Measurements from ENCODE around the gene KIF18B.

The KIF18B gene

DNA sequence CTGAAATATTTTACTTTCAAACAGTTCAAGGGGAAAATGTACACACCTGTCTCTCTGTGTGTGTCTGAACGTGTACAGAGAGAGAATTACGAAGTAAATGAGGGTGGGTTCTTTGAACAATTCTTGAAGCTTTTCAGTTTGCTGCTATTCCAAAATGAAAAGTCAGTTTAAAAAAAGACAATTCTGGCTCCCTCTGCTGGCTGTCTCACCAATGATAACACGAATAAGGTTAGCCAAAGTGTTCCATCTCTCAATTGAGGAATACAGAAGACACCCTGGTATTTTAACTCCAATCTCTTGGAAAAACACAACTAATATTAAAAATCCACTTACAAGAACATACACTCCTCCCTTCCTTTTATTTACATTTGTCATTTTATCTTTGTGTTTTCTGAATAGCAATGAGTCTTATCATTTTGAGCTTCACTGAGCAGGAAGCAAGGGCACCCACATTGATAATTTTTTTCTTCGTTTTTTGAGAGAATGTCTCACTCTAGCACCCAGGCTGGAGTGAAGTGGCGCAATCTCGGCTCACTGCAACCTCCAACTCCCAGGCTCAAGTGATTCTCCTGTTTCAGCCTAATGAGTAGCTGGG is 68.8 kb downstream of the KIF18B start:
- ChIA-PET POLR2A (no interaction called here), CTCF (interaction anchor here (0.9 to 4.0 kb wide), 15 partner anchors 8 to 144 kb away, joined by 3 to 36 read pairs (median 4); partner anchors contain the start of gene EFTUD2)
- 70% methylated on average over 4 of the region's 6 CpGs for WGBS (ENCODE audit: insufficient coverage)
- DNase-seq: peak; percentile 30 to 60 (median 51)
- Histone ChIP-seq H3K36me3 (ENCODE audit: control insufficient read depth in 4 of 4, insufficient read depth in 4 of 4, low read length in 3 of 4) (peaks cover 31 to 88% (median 55%) of the 10 kb centered on the region in 4 experiments), H3K9me3 (ENCODE audit: control extremely low read depth in 1 of 5, control insufficient read depth in 4 of 5, insufficient read depth in 2 of 5, low read depth in 1 of 5, low read length in 4 of 5) (no peaks in the 10 kb centered on the region), H3K4me1 (ENCODE audit: control extremely low read depth in 1 of 4, control insufficient read depth in 4 of 4, insufficient read depth in 4 of 4, low read length in 3 of 4) (no peaks in the 10 kb centered on the region), H3K4me3 (ENCODE audit: control insufficient read depth in 1 of 7, extremely low read depth in 1 of 7, insufficient read depth in 4 of 7, low read depth in 2 of 7, low read length in 6 of 7) (no peak overlapping the region), H3K27ac (ENCODE audit: insufficient read depth in 1 of 2, low read depth in 1 of 2, low read length in 2 of 2, poor library complexity in 1 of 2, severe bottlenecking in 2 of 2) (no peak overlapping the region), H3K27me3 (replicated peaks in 2 of 5; ENCODE audit: control insufficient read depth in 4 of 5, insufficient read depth in 5 of 5, low read length in 4 of 5) (no peaks in the 10 kb centered on the region)

DNA sequence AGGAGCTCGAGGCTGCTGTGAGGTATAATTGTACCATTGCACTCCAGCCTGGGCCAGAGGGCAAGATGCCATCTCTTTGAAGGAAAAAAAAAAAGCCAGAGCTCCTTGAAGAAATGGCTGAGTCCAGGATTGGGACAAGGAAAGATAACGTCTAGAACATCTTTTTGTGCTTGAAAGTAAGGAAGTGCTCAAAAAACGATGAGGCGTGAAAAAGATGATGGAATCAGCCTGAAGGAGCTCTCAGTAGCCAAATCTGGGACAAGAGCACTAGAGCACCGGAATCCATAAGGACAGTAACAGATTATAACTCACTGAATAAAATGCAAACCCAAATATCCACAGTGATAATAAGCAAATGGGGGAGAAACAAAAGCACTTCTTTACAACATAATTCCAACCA is 70.5 kb downstream of the KIF18B start:
- Histone ChIP-seq H3K27me3 (replicated peaks in 2 of 5; ENCODE audit: control insufficient read depth in 4 of 5, insufficient read depth in 5 of 5, low read length in 4 of 5) (no peaks in the 10 kb centered on the region), H3K36me3 (ENCODE audit: control insufficient read depth in 4 of 4, insufficient read depth in 4 of 4, low read length in 3 of 4) (peaks cover 22 to 80% (median 54%) of the 10 kb centered on the region in 4 experiments), H3K4me1 (ENCODE audit: control extremely low read depth in 1 of 4, control insufficient read depth in 4 of 4, insufficient read depth in 4 of 4, low read length in 3 of 4) (no peaks in the 10 kb centered on the region), H3K27ac (ENCODE audit: insufficient read depth in 1 of 2, low read depth in 1 of 2, low read length in 2 of 2, poor library complexity in 1 of 2, severe bottlenecking in 2 of 2) (no peak overlapping the region), H3K4me3 (ENCODE audit: control insufficient read depth in 1 of 7, extremely low read depth in 1 of 7, insufficient read depth in 4 of 7, low read depth in 2 of 7, low read length in 6 of 7) (no peak overlapping the region), H3K9me3 (ENCODE audit: control extremely low read depth in 1 of 5, control insufficient read depth in 4 of 5, insufficient read depth in 2 of 5, low read depth in 1 of 5, low read length in 4 of 5) (no peaks in the 10 kb centered on the region)
- ChIA-PET CTCF (interaction anchor here (1.1 to 4.0 kb wide), 4 partner anchors 10 to 145 kb away, joined by 3 to 36 read pairs (median 6); no protein-coding TSS in a partner anchor), POLR2A (no interaction called here)
- 89% methylated on average over 4 of the region's 5 CpGs for WGBS (ENCODE audit: insufficient coverage)
- no peak for DNase-seq

DNA sequence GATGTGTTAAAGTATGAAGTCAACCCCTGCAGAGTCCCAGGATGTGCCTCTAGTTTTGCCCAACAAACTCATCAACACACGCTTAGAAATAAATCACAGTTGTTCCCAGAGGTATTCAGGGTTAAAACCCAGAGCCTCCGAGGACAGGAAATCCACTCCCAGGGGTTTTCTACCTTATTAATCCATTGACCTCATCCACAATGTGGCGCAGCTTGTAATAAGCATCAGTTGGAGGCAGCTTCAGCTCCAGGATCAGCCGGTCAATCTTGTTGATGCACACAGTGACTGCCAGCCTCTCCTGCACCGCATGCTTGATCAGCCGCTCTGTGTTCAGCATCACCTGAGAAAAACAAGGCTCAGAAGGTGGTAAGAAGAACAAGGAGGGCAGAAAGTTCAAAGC is 71.8 kb downstream of the KIF18B start:
- no peaks in the 10 kb centered on the region for H3K9me3 ChIP-seq (ENCODE audit: control extremely low read depth in 1 of 5, control insufficient read depth in 4 of 5, insufficient read depth in 2 of 5, low read depth in 1 of 5, low read length in 4 of 5)
- DNase-seq: no peak
- no peak overlapping the region for H3K27ac ChIP-seq (ENCODE audit: insufficient read depth in 1 of 2, low read depth in 1 of 2, low read length in 2 of 2, poor library complexity in 1 of 2, severe bottlenecking in 2 of 2)
- no peaks in the 10 kb centered on the region for H3K27me3 ChIP-seq (replicated peaks in 2 of 5; ENCODE audit: control insufficient read depth in 4 of 5, insufficient read depth in 5 of 5, low read length in 4 of 5)
- no peak overlapping the region for H3K4me3 ChIP-seq (ENCODE audit: control insufficient read depth in 1 of 7, extremely low read depth in 1 of 7, insufficient read depth in 4 of 7, low read depth in 2 of 7, low read length in 6 of 7)
- H3K36me3 ChIP-seq (ENCODE audit: control insufficient read depth in 4 of 4, insufficient read depth in 4 of 4, low read length in 3 of 4): peaks cover 22 to 75% (median 52%) of the 10 kb centered on the region in 4 experiments
- 100% methylated on average over 3 of the region's 6 CpGs for WGBS (ENCODE audit: insufficient coverage)
- no peaks in the 10 kb centered on the region for H3K4me1 ChIP-seq (ENCODE audit: control extremely low read depth in 1 of 4, control insufficient read depth in 4 of 4, insufficient read depth in 4 of 4, low read length in 3 of 4)
- CTCF ChIA-PET: no interaction called here
- POLR2A ChIA-PET: no interaction called here

Data from common myeloid progenitor, CD34-positive (primary cell).